HepG2 (cell line): Measurements from ENCODE around the gene HNRNPAB. TPM values are rescaled to one million over a fixed set of nuclear protein-coding genes. Genes with fewer than 3 reads are reported as not detected.

Experiments
- ATAC-seq: fragments of 200-7000 bp; cut with Tn5 transposase; 3 replicates; pipeline ENCODE4 v1.9.1; 2020; ENCODE audit warnings: mild to moderate bottlenecking, moderate library complexity
- BruUV-seq: library from RNA; stranded (reverse); fragments of 400-500 nt; replicated peaks from 2 replicates; lab custom pipeline; 2021; lab: Mats Ljungman, UMichigan
- CTCF ChIA-PET: fragments of 300-600 bp; formaldehyde crosslinking; extraction: SDS; loops from one replicate; lab custom pipeline; 2021; ENCODE audit warnings: low total read pairs, inconsistent platforms, low intra/inter-chr PET ratio; lab: Yijun Ruan, JAX
- POLR2A ChIA-PET: fragments of 350-600 bp; sonication (Branson Sonifier 250); formaldehyde crosslinking; loops from one replicate; lab custom pipeline; 2020; ENCODE audit warnings: antibody characterized with exemption, inconsistent platforms; lab: Yijun Ruan, JAX
- DNase-seq: peaks from one replicate; pipeline ENCODE4 v3.0.0-alpha.2; 2015; ENCODE audit warnings: low spot score
- FAIRE-seq: peaks from 3 replicates; lab custom pipeline; 2011; peaks lifted over from hg19 to GRCh38; lab: Jason Lieb, UNC
- H2AFZ ChIP-seq: one replicate; pipeline ENCODE4 v1.6.1; 2011; ENCODE audit warnings: low read length, inconsistent platforms
- H3K27ac ChIP-seq: fragments of 300-600 bp; 3 replicates; pipeline ENCODE4 v1.8.0; 2011; ENCODE audit warnings: mixed run types, mild to moderate bottlenecking, mixed read lengths, low read length, inconsistent platforms; ENCODE audit not compliant: insufficient read depth; ENCODE audit errors: extremely low read length
- H3K27me3 ChIP-seq, 2 experiments: fragments of 200-600 bp in 1 of 2; 2 replicates in 1 of 2; 3 replicates in 1 of 2; pipeline versions ENCODE4 v1.6.0 to v1.8.0; 2011; ENCODE audit warnings: low read length in 2 of 2, mild to moderate bottlenecking in 2 of 2, moderate library complexity in 2 of 2, inconsistent platforms in 1 of 2; ENCODE audit not compliant: insufficient read depth in 2 of 2, control insufficient read depth in 1 of 2
- H3K36me3 ChIP-seq, 2 experiments: fragments of 200-600 bp in 1 of 2; replicated peaks in 1 of 2; 2 replicates in 1 of 2; 3 replicates in 1 of 2; pipeline versions ENCODE4 v1.5.1 to v1.8.0; 2011; ENCODE audit warnings: low read length in 2 of 2, inconsistent platforms in 1 of 2; ENCODE audit not compliant: insufficient read depth in 2 of 2, control insufficient read depth in 1 of 2
- H3K4me1 ChIP-seq: 2 replicates; pipeline ENCODE4 v1.5.1; 2012; ENCODE audit warnings: low read length, inconsistent platforms; ENCODE audit not compliant: insufficient read depth
- H3K4me2 ChIP-seq: 2 replicates; pipeline ENCODE4 v1.6.0; 2011; ENCODE audit warnings: low read depth, low read length, inconsistent platforms
- H3K4me3 ChIP-seq, 3 experiments: fragments of 200-600 bp in 1 of 3; sonication (generic), shearing (Covaris generic) in 1 of 3; replicated peaks in 1 of 3; 2 replicates each; pipeline ENCODE4 v1.5.1; 2011 to 2016; ENCODE audit warnings: low read length in 3 of 3, inconsistent platforms in 2 of 3, low read depth in 2 of 3, mild to moderate bottlenecking in 2 of 3, control low read depth in 1 of 3, mixed read lengths in 1 of 3; ENCODE audit not compliant: insufficient read depth in 1 of 3
- H3K79me2 ChIP-seq: one replicate; pipeline ENCODE4 v1.6.1; 2011; ENCODE audit warnings: low read length, inconsistent platforms; ENCODE audit not compliant: insufficient read depth
- H3K9ac ChIP-seq: 2 replicates; pipeline ENCODE4 v1.6.0; 2011; ENCODE audit warnings: mild to moderate bottlenecking, low read depth, low read length, inconsistent platforms; ENCODE audit not compliant: insufficient read depth
- H3K9me3 ChIP-seq: 2 replicates; pipeline ENCODE4 v1.5.1; 2012; ENCODE audit warnings: mild to moderate bottlenecking, low read length
- H4K20me1 ChIP-seq: 2 replicates; pipeline ENCODE4 v1.6.0; 2011; ENCODE audit warnings: inconsistent platforms, mild to moderate bottlenecking, low read length, moderate library complexity; ENCODE audit not compliant: insufficient read depth
- AGO2 ChIP-seq: fragments of 200-400 bp; formaldehyde crosslinking; optimal IDR thresholded peaks from 2 replicates; pipeline ENCODE3; 2017; ENCODE audit warnings: mild to moderate bottlenecking, low read depth, low read length, moderate library complexity
- PAF1 ChIP-seq: IDR thresholded peaks from 2 replicates; pipeline ENCODE4 v1.6.1; 2016; ENCODE audit warnings: missing genetic modification reagents, missing compliant biosample characterization
- POLR2G ChIP-seq: fragments of 200-400 bp; formaldehyde crosslinking; IDR thresholded peaks from 2 replicates; pipeline ENCODE4 v1.6.1; 2018; ENCODE audit warnings: mild to moderate bottlenecking, low read depth, low read length, moderate library complexity
- RBM22 ChIP-seq: fragments of 200-400 bp; formaldehyde crosslinking; optimal IDR thresholded peaks from 2 replicates; pipeline ENCODE3; 2017; ENCODE audit warnings: mild to moderate bottlenecking, low read length, moderate library complexity
- ZBTB14 ChIP-seq: sonication (generic); formaldehyde crosslinking; IDR thresholded peaks from 2 replicates; pipeline ENCODE4 v1.4.0; 2020; ENCODE audit warnings: missing genetic modification reagents
- ZNF687 ChIP-seq: sonication (generic); formaldehyde crosslinking; IDR thresholded peaks from 2 replicates; pipeline ENCODE4 v1.5.1; 2020; ENCODE audit warnings: mild to moderate bottlenecking, missing genetic modification reagents, moderate library complexity
- ZNF691 ChIP-seq: sonication (generic); formaldehyde crosslinking; IDR thresholded peaks from 2 replicates; pipeline ENCODE4 v1.4.0; 2020; ENCODE audit warnings: missing genetic modification reagents, low read depth, mild to moderate bottlenecking, borderline replicate concordance
- WGBS: methylation state at CpG from one replicate; pipeline ENCODE4 v1.1.6; 2017; ENCODE audit warnings: low lambda C conversion rate; 5-methylcytosine and 5-hydroxymethylcytosine counted together
- in situ Hi-C: cut with HindIII; loops from 2 replicates; pipeline ENCODE4 v1.10.0; 2017; ENCODE audit warnings: low pct_unique_long_range_greater_than_20kb; ENCODE audit not compliant: extremely low pct_ligation_motif_present
- intact Hi-C: fragments of 100-400 bp; cut with micrococcal nuclease; formaldehyde crosslinking; loops from one replicate; pipeline ENCODE4 v1.10.0; 2022; ENCODE audit not compliant: unreplicated experiment
- polyA plus RNA-seq, 8 experiments: library from polyadenylated mRNA; depleted of rRNA in 3 of 8; stranded (reverse) in 7 of 8; unstranded in 1 of 8; fragments of >200 nt; fragmentation: Illumina TruSeq in 4 of 8; extraction: Trizol in 4 of 8; gene quantifications; 2 replicates each; pipeline versions ENCODE4 v1.2.1 to v1.2.3, GENCODE V29; 2011 to 2016; ENCODE audit warnings: low read depth in 4 of 8, missing spikeins in 1 of 8, mixed read lengths in 1 of 8; ENCODE audit not compliant: insufficient read depth in 1 of 8
- total RNA-seq, 5 experiments: library from RNA; depleted of rRNA; stranded (reverse); fragments of >200 nt; fragmentation: Illumina TruSeq; extraction: Trizol; gene quantifications; 2 replicates each; pipeline ENCODE4 v1.2.3, GENCODE V29; 2016; ENCODE audit warnings: low read depth in 1 of 5

Gene HNRNPAB
- total and polyA plus RNA-seq, 2 of the 13 experiments (the other 11 are each of a cell fraction or from before 2014, with no cell fraction given): 62.6 to 111 TPM

- peak; percentile 11 for ATAC-seq
- H3K9ac ChIP-seq: no peak overlapping the region
- in situ Hi-C loops: no loop called here
- TF ChIP-seq PAF1 (CRISPR knock-in tag): peak; percentile 31; the same call in 1 of the 2 replicates
- TF ChIP-seq POLR2G: peak; percentile 54; the same call in 1 of the 2 replicates
- no peak for TF ChIP-seq ZBTB14 (CRISPR knock-in tag)
- no peak for TF ChIP-seq ZNF691 (CRISPR knock-in tag)
- TF ChIP-seq ZNF687 (CRISPR knock-in tag): peak; percentile 26; the same call in 1 of the 2 replicates
- peak; percentile 86 for TF ChIP-seq AGO2
- peak; percentile 70 for TF ChIP-seq RBM22
- no peak overlapping the region for H2AFZ ChIP-seq
- H4K20me1 ChIP-seq: peaks cover 10% of the 10 kb centered on the region; the same call in 1 of the 2 replicates
- H3K27ac ChIP-seq: no peak overlapping the region
- ChIA-PET CTCF (no interaction called here), POLR2A (interaction anchor here (0.6 to 2.6 kb wide), 5 partner anchors 9 to 22 kb away, joined by 3 to 15 read pairs (median 4); partner anchors contain the start of gene HNRNPAB)
- 90% methylated on average over 4 of the region's 4 CpGs for WGBS
- H3K36me3 ChIP-seq: peaks cover 13 to 87% of the 10 kb centered on the region in 2 experiments
- H3K4me1 ChIP-seq: peaks cover 22% of the 10 kb centered on the region
- no peaks in the 10 kb centered on the region for H3K27me3 ChIP-seq
- no peak overlapping the region for H3K4me3 ChIP-seq
- peaks cover under 1% of the 10 kb centered on the region for H3K79me2 ChIP-seq
- no peaks in the 10 kb centered on the region for H3K9me3 ChIP-seq
- H3K4me2 ChIP-seq: no peak overlapping the region
- no peak for DNase-seq
- BruUV-seq: no TSS peak
- intact Hi-C loops: no loop called here
- no peak for FAIRE-seq
Observed at GRCh38 chr5:178213003-178213461, 8.7 kb downstream of the HNRNPAB start.
